Measurements from ENCODE around the gene GSX2. TPM values are rescaled to one million over a fixed set of nuclear protein-coding genes. Genes with fewer than 3 reads are reported as not detected.

Gene GSX2
- total and polyA plus RNA-seq, 2 donors (not counting 1 experiment from before 2014, with no cell fraction given), result 0.05 to 0.33 TPM

DNA sequence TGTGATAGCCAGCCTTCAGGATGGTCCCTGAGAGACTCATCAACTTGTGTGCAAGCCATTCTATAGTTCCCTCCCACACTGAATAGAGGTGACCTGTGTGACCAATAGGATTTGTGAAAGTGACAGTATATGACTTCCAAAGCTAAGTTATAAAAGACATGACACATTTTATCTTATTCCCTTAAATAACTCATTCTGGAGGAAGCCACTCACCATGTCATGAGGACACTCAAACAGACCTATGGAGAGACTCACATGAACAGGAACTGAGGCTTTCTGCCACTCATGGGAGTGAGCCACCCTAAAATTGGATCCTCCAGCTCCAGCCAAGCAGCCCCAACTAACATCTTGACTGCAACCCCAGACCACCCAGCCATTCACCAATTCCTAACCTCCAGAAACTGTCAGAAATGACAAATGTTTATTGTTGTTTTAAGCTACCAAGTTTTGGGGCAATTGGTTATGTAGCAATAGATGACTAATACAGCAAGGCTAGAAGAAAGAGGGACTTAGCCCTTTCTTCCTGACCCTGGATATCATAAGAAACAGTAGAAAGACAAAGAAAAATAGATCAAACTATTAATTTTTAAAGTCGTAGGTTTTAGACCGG, 26.6 kb upstream of the GSX2 start:
- Histone ChIP-seq H3K4me2 (ENCODE audit: extremely low read depth, insufficient read depth, low read length) (no peak overlapping the region), H3K9me3 (ENCODE audit: control insufficient read depth, insufficient read depth, low read depth, low read length) (no peaks in the 10 kb centered on the region), H3K36me3 (ENCODE audit: control insufficient read depth, insufficient read depth, low read length) (no peaks in the 10 kb centered on the region), H3K4me3 (replicated peaks in 1 of 4; ENCODE audit: control extremely low read depth in 1 of 4, insufficient read depth in 1 of 4, low read depth in 3 of 4, low read length in 4 of 4) (no peak overlapping the region), H4K20me1 (ENCODE audit: control insufficient read depth, extremely low read depth, insufficient read depth, low read length) (no peaks in the 10 kb centered on the region), H2AFZ (ENCODE audit: low read length) (no peak overlapping the region), H3K4me1 (ENCODE audit: control insufficient read depth, extremely low read depth, insufficient read depth, low read length) (peaks cover 20% of the 10 kb centered on the region), H3K27me3 (ENCODE audit: control insufficient read depth, insufficient read depth, low read length) (no peaks in the 10 kb centered on the region), H3K79me2 (ENCODE audit: control insufficient read depth, insufficient read depth, low read length) (no peaks in the 10 kb centered on the region), H3K9ac (ENCODE audit: insufficient read depth, low read length) (no peak overlapping the region), H3K27ac (ENCODE audit: insufficient read depth, low read length) (no peak overlapping the region)
- peak; percentile 60 to 68 for DNase-seq (ENCODE audit: low read depth in 2 of 2)
- TF ChIP-seq, protein P1, sequence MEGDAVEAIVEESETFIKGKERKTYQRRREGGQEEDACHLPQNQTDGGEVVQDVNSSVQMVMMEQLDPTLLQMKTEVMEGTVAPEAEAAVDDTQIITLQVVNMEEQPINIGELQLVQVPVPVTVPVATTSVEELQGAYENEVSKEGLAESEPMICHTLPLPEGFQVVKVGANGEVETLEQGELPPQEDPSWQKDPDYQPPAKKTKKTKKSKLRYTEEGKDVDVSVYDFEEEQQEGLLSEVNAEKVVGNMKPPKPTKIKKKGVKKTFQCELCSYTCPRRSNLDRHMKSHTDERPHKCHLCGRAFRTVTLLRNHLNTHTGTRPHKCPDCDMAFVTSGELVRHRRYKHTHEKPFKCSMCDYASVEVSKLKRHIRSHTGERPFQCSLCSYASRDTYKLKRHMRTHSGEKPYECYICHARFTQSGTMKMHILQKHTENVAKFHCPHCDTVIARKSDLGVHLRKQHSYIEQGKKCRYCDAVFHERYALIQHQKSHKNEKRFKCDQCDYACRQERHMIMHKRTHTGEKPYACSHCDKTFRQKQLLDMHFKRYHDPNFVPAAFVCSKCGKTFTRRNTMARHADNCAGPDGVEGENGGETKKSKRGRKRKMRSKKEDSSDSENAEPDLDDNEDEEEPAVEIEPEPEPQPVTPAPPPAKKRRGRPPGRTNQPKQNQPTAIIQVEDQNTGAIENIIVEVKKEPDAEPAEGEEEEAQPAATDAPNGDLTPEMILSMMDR (conservative IDR thresholded peaks at IDR 0.05 in 1 of 2, IDR thresholded peaks at IDR 0.05 in 1 of 2; ENCODE audit: low read depth in 1 of 2, low read length in 2 of 2), result no peak
- TF ChIP-seq EZH2 (IDR thresholded peaks at IDR 0.05; ENCODE audit: low read length, missing control alignments), result no peak

DNA sequence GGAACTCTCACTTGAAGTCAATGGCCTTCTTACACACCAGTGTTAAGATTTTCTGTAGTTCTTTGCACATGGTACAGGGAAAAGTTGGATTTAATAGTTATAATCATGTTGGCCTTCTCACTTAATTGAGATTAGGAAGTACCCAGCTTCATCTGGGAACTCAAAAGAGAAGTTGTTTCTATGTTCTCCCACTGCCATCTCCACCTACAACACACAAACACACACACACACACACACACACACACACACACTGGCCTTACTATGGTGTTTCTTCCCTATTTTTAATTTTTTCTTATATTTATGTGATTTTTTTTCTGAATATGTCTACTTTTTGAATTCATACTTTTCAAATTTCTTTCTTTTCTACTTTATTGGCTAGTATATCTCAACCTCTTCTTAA, 25.6 kb upstream of the GSX2 start:
- Histone ChIP-seq H3K4me3 (replicated peaks in 1 of 4; ENCODE audit: control extremely low read depth in 1 of 4, insufficient read depth in 1 of 4, low read depth in 3 of 4, low read length in 4 of 4) (no peak overlapping the region), H2AFZ (ENCODE audit: low read length) (no peak overlapping the region), H3K9me3 (ENCODE audit: control insufficient read depth, insufficient read depth, low read depth, low read length) (no peaks in the 10 kb centered on the region), H4K20me1 (ENCODE audit: control insufficient read depth, extremely low read depth, insufficient read depth, low read length) (no peaks in the 10 kb centered on the region), H3K4me2 (ENCODE audit: extremely low read depth, insufficient read depth, low read length) (no peak overlapping the region), H3K27ac (ENCODE audit: insufficient read depth, low read length) (no peak overlapping the region), H3K4me1 (ENCODE audit: control insufficient read depth, extremely low read depth, insufficient read depth, low read length) (peaks cover 20% of the 10 kb centered on the region), H3K27me3 (ENCODE audit: control insufficient read depth, insufficient read depth, low read length) (no peaks in the 10 kb centered on the region), H3K9ac (ENCODE audit: insufficient read depth, low read length) (no peak overlapping the region), H3K79me2 (ENCODE audit: control insufficient read depth, insufficient read depth, low read length) (no peaks in the 10 kb centered on the region), H3K36me3 (ENCODE audit: control insufficient read depth, insufficient read depth, low read length) (no peaks in the 10 kb centered on the region)
- TF ChIP-seq EZH2 (IDR thresholded peaks at IDR 0.05; ENCODE audit: low read length, missing control alignments), result no peak
- TF ChIP-seq, protein P1 (conservative IDR thresholded peaks at IDR 0.05 in 1 of 2, IDR thresholded peaks at IDR 0.05 in 1 of 2; ENCODE audit: low read depth in 1 of 2, low read length in 2 of 2), result no peak
- no peak for DNase-seq (ENCODE audit: low read depth in 2 of 2)

DNA sequence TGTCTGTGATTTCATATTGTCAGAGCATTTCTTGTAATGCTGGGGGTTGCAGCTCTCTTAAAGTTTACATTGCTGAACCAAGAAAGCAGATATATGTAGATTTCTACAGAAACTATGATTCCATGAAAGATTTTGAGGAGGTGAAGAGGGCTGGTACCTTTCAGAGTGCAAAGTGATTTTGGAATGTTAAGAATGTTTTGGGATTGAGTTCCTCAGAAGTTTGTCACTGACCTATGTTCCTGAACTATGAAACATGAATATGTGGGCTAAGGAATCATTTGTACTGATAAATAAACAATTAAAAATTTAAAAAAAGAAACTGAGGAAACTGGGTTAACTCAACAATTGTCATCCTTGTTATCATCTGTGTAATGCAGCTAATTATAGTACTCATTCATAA, 23.3 kb upstream of the GSX2 start:
- TF ChIP-seq EZH2 (IDR thresholded peaks at IDR 0.05; ENCODE audit: low read length, missing control alignments), result no peak
- TF ChIP-seq, protein P1 (conservative IDR thresholded peaks at IDR 0.05 in 1 of 2, IDR thresholded peaks at IDR 0.05 in 1 of 2; ENCODE audit: low read depth in 1 of 2, low read length in 2 of 2), result no peak
- Histone ChIP-seq H3K9ac (ENCODE audit: insufficient read depth, low read length) (no peak overlapping the region), H3K4me1 (ENCODE audit: control insufficient read depth, extremely low read depth, insufficient read depth, low read length) (peaks cover 22% of the 10 kb centered on the region), H2AFZ (ENCODE audit: low read length) (no peak overlapping the region), H3K4me2 (ENCODE audit: extremely low read depth, insufficient read depth, low read length) (peak overlapping the region; percentile 58), H3K79me2 (ENCODE audit: control insufficient read depth, insufficient read depth, low read length) (no peaks in the 10 kb centered on the region), H3K9me3 (ENCODE audit: control insufficient read depth, insufficient read depth, low read depth, low read length) (no peaks in the 10 kb centered on the region), H3K4me3 (replicated peaks in 1 of 4; ENCODE audit: control extremely low read depth in 1 of 4, insufficient read depth in 1 of 4, low read depth in 3 of 4, low read length in 4 of 4) (no peak overlapping the region), H3K27me3 (ENCODE audit: control insufficient read depth, insufficient read depth, low read length) (no peaks in the 10 kb centered on the region), H3K27ac (ENCODE audit: insufficient read depth, low read length) (no peak overlapping the region), H4K20me1 (ENCODE audit: control insufficient read depth, extremely low read depth, insufficient read depth, low read length) (no peaks in the 10 kb centered on the region), H3K36me3 (ENCODE audit: control insufficient read depth, insufficient read depth, low read length) (no peaks in the 10 kb centered on the region)
- peak in 1 of 2 donors; percentile 65 for DNase-seq (ENCODE audit: low read depth in 2 of 2)

Measured in fibroblast of lung (primary cell).